ENCODE results near the gene MRPL54.
"Not testable (repeated sequence)": the region's sequence is repeated elsewhere in the genome, so short reads cannot be mapped to it uniquely, and the experiment has no call there.

MRPL54 gene

GRCh38 chr19:3743486-3743885 is 19.0 kb upstream of the MRPL54 start:
- DNase-seq = no peak

DNA sequence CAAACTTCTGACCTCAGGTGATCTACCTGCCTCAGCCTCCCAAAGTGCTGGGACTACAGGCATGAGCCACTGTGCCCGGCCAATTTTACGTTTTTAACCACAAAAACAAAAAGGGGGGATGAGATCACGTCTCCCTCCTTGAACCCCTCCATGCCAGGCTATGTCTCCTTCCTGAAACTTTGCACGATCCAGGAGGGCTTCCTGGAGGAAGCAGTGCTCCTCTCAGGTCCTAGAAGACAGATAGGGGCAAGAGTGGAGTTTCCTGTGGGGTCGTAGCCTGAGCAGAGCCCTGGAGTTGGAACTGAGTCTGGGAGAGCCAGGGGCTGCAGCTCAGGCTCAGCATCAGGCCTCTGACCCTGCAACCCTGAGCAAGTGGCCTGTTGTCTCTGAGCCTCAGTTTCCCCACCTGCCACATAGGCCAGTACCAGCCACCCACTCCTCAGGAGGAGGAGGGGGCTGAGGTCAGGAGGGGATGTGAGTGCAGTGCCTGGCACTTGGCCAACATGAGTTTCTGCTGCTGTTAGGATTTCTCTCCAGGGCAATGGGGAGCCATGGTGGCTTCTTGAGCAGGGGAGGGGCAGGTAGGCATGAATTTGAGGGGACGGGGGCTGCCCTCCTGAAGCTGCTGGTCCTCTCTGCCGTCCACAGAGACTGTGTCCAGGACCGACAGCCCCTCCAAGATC is 17.0 kb upstream of the MRPL54 start:
- no peak for DNase-seq

- DNase-seq = no peak
Observed at GRCh38 chr19:3746371-3747056, 16.0 kb upstream of the MRPL54 start.

DNA sequence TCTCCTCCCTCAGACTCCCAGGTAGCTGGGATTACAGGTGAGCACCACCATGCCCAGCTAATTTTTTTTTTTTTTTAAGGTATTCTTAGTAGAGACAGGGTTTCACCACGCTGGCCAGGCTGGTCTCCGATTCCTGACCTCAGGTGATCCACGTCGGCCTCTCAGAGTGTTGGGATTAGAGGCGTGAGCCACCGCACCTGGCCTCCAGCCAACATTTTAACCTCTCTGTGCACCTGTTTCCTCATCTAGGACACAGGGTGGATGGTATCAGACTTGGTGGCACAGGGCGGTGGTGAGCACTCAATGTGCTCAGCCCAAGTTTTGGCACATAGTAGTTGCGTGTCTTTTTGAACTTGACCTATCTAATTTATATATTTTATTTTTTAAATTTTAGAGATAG is 13.5 kb upstream of the MRPL54 start:
- DNase-seq = no peak

GRCh38 chr19:3750211-3750610 is 12.3 kb upstream of the MRPL54 start:
- DNase-seq = no peak

- no peak for DNase-seq
Observed at GRCh38 chr19:3751236-3751635, 11.2 kb upstream of the MRPL54 start.

- DNase-seq = no peak
Observed at GRCh38 chr19:3752492-3752891, 10.0 kb upstream of the MRPL54 start.

DNA sequence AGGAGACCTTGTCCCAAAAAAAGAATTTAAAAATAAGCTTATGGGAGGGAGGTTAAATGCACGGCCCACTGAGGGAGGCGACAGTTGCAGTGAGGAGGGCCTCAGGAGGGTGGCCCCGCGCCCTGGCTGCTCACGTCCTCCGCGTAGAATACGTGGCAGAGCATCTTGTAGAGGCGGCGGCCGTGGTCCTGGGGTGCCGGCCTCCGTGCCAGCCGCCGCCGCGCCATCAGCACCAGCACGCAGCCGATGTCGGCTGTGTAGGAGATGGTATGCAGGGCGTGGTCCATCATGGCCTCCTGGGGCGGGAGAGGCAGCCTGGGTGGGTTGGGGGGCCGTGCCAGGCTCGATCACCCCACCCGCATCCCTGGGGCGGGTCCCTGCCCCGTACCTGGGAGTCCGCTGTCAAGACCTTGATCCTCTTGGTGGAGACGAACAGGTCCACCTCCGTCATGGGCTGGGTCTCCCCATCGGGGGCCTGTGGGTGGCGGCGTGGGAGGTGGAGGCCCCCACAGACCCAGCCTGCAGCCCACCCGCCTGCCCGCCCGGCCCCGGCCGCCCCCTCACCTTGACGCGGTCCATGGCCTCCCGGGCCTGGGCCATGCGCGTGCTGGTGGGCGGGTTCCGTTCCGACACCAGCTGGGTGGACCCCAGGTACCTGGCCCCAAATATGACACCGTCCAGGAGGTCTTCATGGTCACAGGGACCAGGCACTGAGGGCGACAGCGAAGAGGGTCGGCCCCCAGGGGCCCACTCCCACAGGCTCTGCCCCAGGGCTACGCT is 8.7 kb upstream of the MRPL54 start:
- DNase-seq = no peak

DNA sequence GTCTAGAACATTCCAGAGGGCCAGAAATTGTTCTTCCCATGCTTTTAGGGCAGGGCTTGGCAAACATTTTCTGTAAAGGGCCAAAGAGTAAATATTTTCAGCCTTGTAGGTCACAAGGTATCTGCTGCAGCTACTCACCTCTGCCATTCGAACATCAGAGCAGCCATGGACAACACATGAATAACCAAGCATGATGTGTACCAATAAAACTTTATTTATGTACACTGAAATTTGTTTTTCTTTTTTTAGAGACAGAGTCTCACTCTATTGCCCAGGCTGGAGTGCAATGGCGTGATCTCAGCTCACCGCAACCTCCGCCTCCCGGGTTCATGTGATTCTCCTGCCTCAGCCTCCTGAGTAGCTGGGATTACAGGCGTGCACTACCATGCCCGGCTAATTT is 4.8 kb upstream of the MRPL54 start:
- not testable (repeated sequence) for DNase-seq

- not testable (repeated sequence) for DNase-seq
Observed at GRCh38 chr19:3758297-3758696, 4.2 kb upstream of the MRPL54 start.

GRCh38 chr19:3759482-3760254 is 2.8 kb upstream of the MRPL54 start:
- no peak for DNase-seq

DNA sequence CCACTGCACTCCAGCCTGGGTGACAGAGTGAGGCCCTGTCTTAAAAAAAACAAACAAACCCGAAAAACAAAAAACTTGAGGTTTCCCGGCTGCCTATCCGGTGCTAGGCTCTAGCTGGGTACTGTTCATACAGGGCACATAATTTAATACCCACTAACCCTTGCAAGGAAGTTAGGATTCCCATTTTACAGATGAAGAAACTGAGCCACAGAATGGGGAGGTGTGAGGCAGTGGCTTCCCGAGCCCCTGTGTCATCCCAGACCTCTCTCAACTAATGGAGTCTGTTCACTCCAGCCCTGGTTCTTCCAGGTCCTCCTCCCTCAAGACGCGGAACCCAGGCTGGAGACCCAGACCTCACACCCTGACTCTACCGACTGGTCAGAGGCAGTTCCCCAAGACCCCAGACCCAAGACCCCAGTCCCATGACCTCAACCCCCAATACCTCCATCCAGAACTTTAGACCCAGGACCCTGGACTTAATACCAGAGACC is 1.6 kb upstream of the MRPL54 start:
- DNase-seq = peak; percentile 66

DNA sequence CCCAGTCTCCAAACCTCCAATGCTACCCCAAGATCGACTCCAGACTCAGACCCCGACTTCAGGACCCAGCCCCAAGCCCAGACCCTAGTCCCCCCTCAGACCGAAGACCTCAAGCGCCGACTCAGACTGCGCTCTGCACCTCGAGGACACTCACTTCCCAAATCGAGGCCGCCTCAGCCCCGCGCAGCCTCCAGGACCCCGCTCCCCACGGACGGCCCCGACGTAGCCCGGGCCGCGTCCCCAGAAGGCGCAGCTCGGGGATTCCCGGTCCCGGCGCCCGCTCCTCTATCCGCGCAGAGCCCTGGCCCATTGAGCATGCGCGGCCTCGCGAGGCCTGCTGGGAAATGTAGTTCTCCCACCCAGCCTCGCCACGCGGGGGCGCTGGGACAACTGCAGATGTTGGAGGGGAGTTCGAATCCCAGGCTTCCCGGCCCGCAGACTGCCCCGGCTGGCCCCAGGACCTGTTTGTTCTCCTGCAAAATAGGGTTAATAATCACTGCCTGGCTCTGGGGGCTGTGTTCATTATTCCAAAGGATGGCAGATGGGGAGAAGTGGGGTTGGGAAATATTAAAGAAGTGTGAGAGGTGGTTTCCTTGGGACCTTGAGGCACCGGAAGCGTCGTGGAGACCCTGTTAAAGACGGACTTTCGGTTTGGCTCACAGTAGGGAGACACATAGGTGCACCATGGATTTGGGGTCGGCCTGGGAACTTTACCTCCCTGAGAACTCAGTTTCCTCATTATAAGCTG is 926 bp upstream of the MRPL54 start, which contains the start of gene APBA3:
Gene APBA3, minus strand, starts transcription at position 311 of the 748 bp plus-strand sequence. CDS start 1,428 bp downstream, outside the sequence.
- peak; percentile 96 for DNase-seq

DNA sequence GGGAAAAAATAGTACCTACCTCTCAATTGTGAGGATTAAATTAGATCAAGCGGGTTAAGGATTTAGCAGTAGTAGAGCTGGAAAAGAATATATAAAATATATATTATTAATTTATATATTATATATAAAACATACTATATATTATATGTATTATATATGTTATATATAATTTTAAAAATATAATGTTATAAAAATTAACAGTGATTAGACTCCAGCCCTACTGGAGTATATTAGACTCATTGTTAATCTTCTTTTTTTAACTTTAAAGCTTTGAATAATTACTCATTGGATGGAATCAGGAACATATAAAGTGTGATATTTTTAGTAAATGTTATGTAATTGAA is 380 bp upstream of the MRPL54 start:
- DNase-seq = no peak

GRCh38 chr19:3765121-3765520 is 2.6 kb downstream of the MRPL54 start:
- DNase-seq = no peak

DNA sequence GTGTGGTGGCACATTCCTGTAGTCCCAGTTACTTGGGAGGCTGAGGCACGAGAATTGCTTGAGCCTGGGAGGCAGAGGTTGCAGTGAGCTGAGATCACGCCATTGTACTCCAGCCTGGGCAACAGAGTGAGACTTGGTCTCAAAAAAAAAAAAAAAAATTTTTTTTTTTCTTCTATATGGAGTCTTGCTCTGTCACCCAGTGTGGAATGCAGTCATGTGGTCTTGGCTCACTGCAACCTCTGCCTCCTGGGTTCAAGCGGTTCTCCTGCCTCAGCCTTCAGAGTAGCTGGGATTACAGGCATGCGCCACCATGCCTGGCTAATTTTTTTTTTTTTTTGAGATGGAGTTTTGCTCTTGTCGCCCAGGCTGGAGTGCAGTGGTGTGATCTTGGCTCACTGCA is 3.3 kb downstream of the MRPL54 start:
- not testable (repeated sequence) for DNase-seq

DNA sequence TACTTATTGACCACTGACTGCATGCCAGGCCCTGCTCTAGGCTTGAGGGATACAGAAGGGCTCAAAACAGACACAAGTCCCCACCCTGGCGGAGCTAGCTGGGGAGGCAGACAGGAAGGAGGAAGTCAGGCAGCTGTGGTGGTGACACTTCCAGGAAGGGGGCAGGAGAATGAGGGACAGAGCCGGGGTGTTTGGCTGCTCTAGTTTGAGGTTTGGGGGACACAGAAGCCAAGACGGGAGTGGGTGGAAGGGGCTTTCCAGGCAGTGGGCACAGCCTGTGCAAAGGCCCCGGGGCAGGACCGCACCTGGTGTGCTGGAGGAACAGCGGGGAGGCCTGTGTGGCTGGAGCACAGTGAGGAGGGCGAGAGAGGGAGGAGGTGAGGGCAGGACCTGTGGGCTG is 4.0 kb downstream of the MRPL54 start:
- DNase-seq = peak; percentile 20

GRCh38 chr19:3767050-3767449 is 4.6 kb downstream of the MRPL54 start:
- DNase-seq = no peak

DNA sequence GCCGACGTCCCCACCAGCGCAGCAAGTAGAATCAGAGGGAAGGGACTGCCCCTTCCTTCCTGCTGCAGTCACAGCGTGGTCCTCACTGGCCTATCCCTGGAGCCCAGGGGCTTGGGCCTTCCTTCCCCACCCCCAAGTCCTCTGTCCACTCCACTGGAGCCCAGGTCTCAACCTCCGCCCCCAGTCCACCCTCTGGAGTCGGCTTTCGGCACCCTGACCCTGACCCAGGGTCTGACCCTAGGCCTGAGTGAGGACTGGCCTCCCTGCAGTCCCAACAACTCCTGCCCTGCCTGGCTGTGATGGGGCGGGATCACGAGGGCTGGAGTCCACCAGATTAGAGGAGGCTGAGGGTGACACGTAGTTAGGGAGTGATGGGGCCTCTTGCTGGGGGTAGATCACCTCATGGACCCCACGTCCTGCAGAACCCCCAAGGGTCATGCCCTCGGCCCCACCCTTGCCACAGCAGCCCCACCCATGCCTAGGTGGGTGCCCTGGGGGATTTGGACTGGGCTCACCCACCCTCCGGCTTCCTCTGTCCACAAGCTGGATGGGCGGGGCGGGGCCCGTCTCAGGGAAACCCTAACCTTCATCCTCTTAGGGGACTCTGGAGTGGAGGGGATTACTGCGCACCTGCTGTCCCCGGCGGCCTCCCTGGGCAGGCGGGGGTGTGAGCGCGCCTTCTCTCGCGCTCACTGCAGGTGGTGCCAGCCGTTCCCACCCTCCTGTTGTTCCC is 5.7 kb downstream of the MRPL54 start:
- DNase-seq = no peak

DNA sequence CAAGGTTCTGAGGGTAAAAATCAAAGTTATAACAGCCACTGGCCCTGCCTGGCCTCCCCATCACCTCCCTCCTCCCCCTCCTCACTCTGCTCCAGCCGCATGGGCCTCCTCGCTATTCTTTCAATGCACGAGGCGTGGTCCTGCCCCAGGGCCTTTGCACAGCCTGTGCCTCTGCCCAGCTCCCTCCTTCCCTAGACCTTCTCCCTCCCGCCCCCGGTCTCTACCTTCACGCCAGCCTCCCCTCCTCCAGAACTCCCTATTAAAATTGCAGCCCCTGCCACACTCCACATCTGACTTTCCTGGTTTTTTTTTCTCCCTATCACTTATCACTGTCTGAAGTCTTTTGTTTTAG is 6.2 kb downstream of the MRPL54 start:
- DNase-seq = no peak

DNA sequence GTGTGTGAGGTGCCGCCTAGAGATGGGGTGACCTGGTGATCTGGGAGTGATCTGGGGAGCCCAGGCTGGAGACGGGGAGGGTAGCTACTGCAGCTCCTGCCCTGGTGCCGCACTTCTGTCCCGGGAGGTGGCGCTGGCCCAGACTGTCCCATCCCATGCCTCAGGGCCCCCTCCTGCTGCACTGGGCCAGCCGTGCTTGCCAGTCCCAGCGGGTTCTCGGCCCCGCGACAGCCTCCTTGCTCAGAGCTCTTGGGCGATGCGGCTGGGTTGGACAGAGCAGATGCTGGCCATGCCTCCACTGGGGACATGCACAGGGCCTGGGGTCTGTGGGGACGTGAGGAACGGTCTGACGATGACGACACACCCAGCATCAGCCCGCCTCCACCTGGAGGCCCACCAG is 7.0 kb downstream of the MRPL54 start:
- no peak for DNase-seq
